Mammary epithelial cell (primary cell): ENCODE measurements around the gene TMEM232.
"Not testable (repeated sequence)": the region's sequence is repeated elsewhere in the genome, so short reads cannot be mapped to it uniquely, and the experiment has no call there.

ENCODE experiments used
- CTCF ChIP-seq, 2 donors: IDR thresholded peaks in 1 of 2; conservative IDR thresholded peaks in 1 of 2; 2 replicates each; pipeline ENCODE4 v1.5.1; 2011 to 2012; ENCODE audit warnings: inconsistent platforms in 2 of 2, low read length in 2 of 2, mild to moderate bottlenecking in 2 of 2, control low read depth in 1 of 2, low read depth in 1 of 2; ENCODE audit not compliant: insufficient read depth in 1 of 2; ENCODE audit errors: extremely low read depth in 1 of 2
- EZH2 ChIP-seq: IDR thresholded peaks from 2 replicates; pipeline ENCODE4 v1.6.1; 2012; ENCODE audit warnings: low read length, inconsistent platforms, borderline replicate concordance

GRCh38 chr5:110676554-110676953 lies 49.9 kb downstream of the TMEM232 start:
- TF ChIP-seq CTCF (conservative IDR thresholded peaks at IDR 0.05 in 1 of 2, IDR thresholded peaks at IDR 0.05 in 1 of 2; ENCODE audit: extremely low read depth in 1 of 2, insufficient read depth in 1 of 2, low read depth in 1 of 2, low read length in 2 of 2); EZH2: not testable (repeated sequence)
